ENCODE data around the gene CAMTA1.

CAMTA1 gene

GRCh38 chr1:7500381-7501083 is 715.3 kb downstream of the CAMTA1 start:
- no peak for DNase-seq (ENCODE audit: low spot score)

GRCh38 chr1:7501084-7501491 is 715.8 kb downstream of the CAMTA1 start:
- DNase-seq (ENCODE audit: low spot score), result no peak

- DNase-seq (ENCODE audit: low spot score), result no peak
Observed at GRCh38 chr1:7501723-7502603, 716.7 kb downstream of the CAMTA1 start.

GRCh38 chr1:7503691-7504437 is 718.6 kb downstream of the CAMTA1 start:
- DNase-seq (ENCODE audit: low spot score), result no peak

- DNase-seq (ENCODE audit: low spot score), result no peak
Observed at GRCh38 chr1:7504438-7504720, 719.1 kb downstream of the CAMTA1 start.

GRCh38 chr1:7505094-7505770 is 720.0 kb downstream of the CAMTA1 start:
- DNase-seq (ENCODE audit: low spot score), result no peak

GRCh38 chr1:7505771-7506453 is 720.7 kb downstream of the CAMTA1 start:
- no peak for DNase-seq (ENCODE audit: low spot score)

GRCh38 chr1:7506454-7507284 is 721.4 kb downstream of the CAMTA1 start:
- DNase-seq (ENCODE audit: low spot score), result no peak

GRCh38 chr1:7507285-7508019 is 722.2 kb downstream of the CAMTA1 start:
- DNase-seq (ENCODE audit: low spot score), result no peak

GRCh38 chr1:7508052-7508933 is 723.0 kb downstream of the CAMTA1 start:
- no peak for DNase-seq (ENCODE audit: low spot score)

DNA sequence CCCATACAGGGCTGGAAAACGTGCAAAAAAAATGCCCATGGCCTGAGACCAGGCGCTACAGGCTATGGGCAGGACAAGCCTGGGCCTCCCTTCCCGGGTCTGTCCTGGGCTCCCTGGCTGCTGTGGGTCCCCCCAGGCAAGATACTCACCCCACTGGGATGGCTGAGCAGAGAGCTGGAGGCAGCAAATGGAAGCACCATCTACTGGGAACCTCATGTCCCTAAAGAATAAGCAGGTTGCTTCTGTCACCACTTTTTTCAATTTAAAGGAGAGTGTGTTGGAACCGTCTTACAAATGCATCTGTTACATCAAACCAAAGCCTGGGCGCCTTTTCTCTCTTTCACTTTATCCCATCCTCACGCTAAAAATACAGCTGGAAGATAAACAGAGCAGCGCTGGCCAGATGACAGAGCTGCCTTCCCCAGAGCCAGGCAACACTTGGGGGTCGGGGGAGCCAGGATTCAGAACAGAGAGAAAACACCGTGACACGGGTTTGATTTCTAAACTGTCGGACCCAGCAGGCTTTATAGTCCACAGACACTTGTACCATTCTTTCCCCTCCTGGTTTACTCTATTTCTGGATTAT is 723.8 kb downstream of the CAMTA1 start:
- no peak for DNase-seq (ENCODE audit: low spot score)

GRCh38 chr1:7509598-7509997 is 724.3 kb downstream of the CAMTA1 start:
- no peak for DNase-seq (ENCODE audit: low spot score)

DNA sequence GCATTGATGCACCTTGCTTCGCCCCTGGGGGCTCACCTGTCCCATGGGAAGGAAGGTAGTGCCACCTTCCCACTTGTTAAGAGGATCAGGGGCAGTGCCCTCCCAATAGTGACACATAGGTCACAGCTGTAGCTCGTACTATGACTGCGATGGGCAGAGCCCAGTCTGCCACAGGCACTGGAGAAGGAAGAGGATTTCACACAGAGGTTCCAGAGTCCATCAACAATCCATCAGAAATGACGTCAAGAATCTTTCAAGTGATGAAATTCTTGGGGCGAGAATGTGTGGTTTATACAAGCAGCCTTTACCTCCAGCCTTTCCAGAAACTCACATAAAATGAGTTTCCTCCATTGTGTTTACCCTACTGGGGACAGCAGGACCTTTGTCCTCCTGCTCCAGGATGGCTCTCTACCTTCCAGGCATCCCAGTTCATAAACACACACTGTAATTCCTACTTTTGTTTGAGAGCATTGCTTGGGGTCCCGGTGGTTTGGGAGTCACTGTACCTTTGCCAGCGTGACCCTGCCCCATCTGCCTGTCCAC is 725.2 kb downstream of the CAMTA1 start:
- DNase-seq (ENCODE audit: low spot score), result no peak

DNA sequence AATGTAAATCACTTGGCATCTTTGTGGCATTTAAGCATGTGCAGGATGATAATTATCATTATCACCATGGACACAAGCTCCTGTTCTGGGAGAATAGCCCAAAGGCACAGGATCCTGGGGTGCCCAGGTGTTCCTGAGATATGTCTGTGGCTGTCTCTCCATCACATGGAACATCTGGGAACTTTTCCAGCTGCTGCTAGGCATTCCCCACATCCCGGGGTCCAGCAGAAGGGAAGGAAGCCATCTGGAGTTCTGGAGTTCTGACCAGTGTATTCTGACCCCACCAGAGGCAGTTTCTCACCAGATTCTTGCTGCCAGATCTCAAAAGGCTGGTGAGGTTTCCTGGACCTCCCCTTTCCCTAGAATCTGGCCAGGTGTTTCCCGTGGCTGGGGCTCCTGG is 726.1 kb downstream of the CAMTA1 start:
- no peak for DNase-seq (ENCODE audit: low spot score)

- no peak for DNase-seq (ENCODE audit: low spot score)
Observed at GRCh38 chr1:7513081-7513480, 727.8 kb downstream of the CAMTA1 start.

GRCh38 chr1:7515175-7515574 is 729.9 kb downstream of the CAMTA1 start:
- no peak for DNase-seq (ENCODE audit: low spot score)

DNA sequence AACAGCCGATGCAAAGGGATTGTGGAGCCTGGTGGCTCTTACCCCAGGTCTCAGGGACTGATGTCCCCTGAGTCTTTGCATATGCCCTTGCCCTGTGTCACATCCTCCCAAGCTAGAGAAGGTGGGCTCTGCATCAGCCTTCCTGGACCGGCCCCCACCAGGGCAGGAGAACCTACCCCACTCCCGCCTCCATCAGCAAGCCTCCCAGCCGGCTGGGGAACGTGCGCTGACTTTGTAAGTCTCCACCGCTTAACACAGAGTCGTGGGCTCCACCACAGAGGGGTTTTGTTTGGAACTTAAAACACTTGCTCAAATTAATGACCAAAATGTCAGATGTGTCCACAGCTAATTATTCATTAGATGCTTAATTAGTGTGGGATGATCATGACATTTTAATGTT is 730.6 kb downstream of the CAMTA1 start:
- DNase-seq (ENCODE audit: low spot score), result no peak

- no peak for DNase-seq (ENCODE audit: low spot score)
Observed at GRCh38 chr1:7516341-7516740, 731.1 kb downstream of the CAMTA1 start.
